NCI-H187 treated with DMSO at 0.1 percent for 48 hours (cell line): Measurements from ENCODE around the gene ABCC12.

ENCODE experiments used
- DNase-seq: peaks from one replicate; lab custom pipeline; 2025; lab: John Stamatoyannopoulos, UW

ABCC12 gene

GRCh38 chr16:48165961-48166578 lies 10.3 kb upstream of the ABCC12 start:
- DNase-seq = no peak

- no peak for DNase-seq
These were observed 9.3 kb upstream of the ABCC12 start for GRCh38 chr16:48164907-48165715.

GRCh38 chr16:48162839-48163410 lies 7.1 kb upstream of the ABCC12 start:
- no peak for DNase-seq

- DNase-seq = no peak
These were observed 6.1 kb upstream of the ABCC12 start for GRCh38 chr16:48161906-48162305.

GRCh38 chr16:48160575-48160974 lies 4.8 kb upstream of the ABCC12 start:
- no peak for DNase-seq

- no peak for DNase-seq
These were observed 2.5 kb upstream of the ABCC12 start for GRCh38 chr16:48158296-48158695.

GRCh38 chr16:48157794-48158193 lies 2.0 kb upstream of the ABCC12 start:
- no peak for DNase-seq

- DNase-seq = no peak
These were observed 1.5 kb upstream of the ABCC12 start for GRCh38 chr16:48157302-48157701.

- no peak for DNase-seq
These were observed 1.0 kb upstream of the ABCC12 start for GRCh38 chr16:48156790-48157209.

GRCh38 chr16:48153774-48154173 lies 2.0 kb downstream of the ABCC12 start:
- DNase-seq = no peak

- DNase-seq = no peak
These were observed 3.6 kb downstream of the ABCC12 start for GRCh38 chr16:48152226-48152625.

GRCh38 chr16:48150707-48151106 lies 5.1 kb downstream of the ABCC12 start:
- DNase-seq = no peak

- DNase-seq = no peak
These were observed 9.1 kb downstream of the ABCC12 start for GRCh38 chr16:48146710-48147109.

- DNase-seq = no peak
These were observed 9.7 kb downstream of the ABCC12 start for GRCh38 chr16:48146131-48146530.

GRCh38 chr16:48143812-48144368 lies 11.9 kb downstream of the ABCC12 start:
- no peak for DNase-seq

GRCh38 chr16:48140821-48141220 lies 15.0 kb downstream of the ABCC12 start:
- no peak for DNase-seq

GRCh38 chr16:48139517-48139916 lies 16.3 kb downstream of the ABCC12 start:
- no peak for DNase-seq

GRCh38 chr16:48138543-48138942 lies 17.2 kb downstream of the ABCC12 start:
- DNase-seq = no peak

- DNase-seq = no peak
These were observed 18.0 kb downstream of the ABCC12 start for GRCh38 chr16:48137822-48138221.

- DNase-seq = no peak
These were observed 19.0 kb downstream of the ABCC12 start for GRCh38 chr16:48136547-48137360.

GRCh38 chr16:48133455-48134211 lies 22.2 kb downstream of the ABCC12 start:
- DNase-seq = no peak
